Fibroblast of lung (primary cell): ENCODE data around the gene C1orf141.

Experiments used
- CTCF ChIP-seq, 2 donors: IDR thresholded peaks in 1 of 2; conservative IDR thresholded peaks in 1 of 2; 1 replicate in 1 of 2; 2 replicates in 1 of 2; pipeline ENCODE4 v1.5.1; 2011 to 2012; ENCODE audit warnings: low read length in 2 of 2, control low read depth in 1 of 2, inconsistent platforms in 1 of 2, low read depth in 1 of 2, mild to moderate bottlenecking in 1 of 2
- EZH2 ChIP-seq: IDR thresholded peaks from 2 replicates; pipeline ENCODE4 v1.5.1; 2012; ENCODE audit warnings: low read length, control low read depth, mild to moderate bottlenecking; ENCODE audit errors: missing control alignments

GRCh38 chr1:67148516-67149178, 13.9 kb upstream of the C1orf141 start:
- TF ChIP-seq CTCF (conservative IDR thresholded peaks at IDR 0.05 in 1 of 2, IDR thresholded peaks at IDR 0.05 in 1 of 2; ENCODE audit: low read depth in 1 of 2, low read length in 2 of 2), result no peak
- no peak for TF ChIP-seq EZH2
